ENCODE measurements around the gene KIAA0513.
A peak's percentile ranks its signal among the peaks of the same experiment; 100 is the strongest.

Gene KIAA0513

DNA sequence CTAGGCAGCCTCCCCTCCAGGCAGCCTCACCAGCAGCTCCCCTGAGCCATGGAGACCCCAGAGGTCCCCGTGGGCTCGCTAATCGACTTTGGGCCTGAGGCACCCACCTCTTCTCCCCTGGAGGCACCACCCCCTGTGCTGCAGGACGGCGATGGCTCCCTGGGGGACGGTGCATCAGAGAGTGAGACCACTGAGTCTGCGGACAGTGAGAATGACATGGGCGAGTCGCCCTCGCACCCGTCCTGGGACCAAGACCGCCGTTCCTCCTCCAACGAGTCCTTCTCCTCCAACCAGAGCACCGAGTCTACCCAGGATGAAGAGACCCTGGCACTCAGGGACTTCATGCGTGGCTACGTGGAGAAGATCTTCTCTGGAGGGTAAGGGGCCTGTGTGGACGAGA is 39.4 kb downstream of the KIAA0513 start:
- no peak for DNase-seq (ENCODE audit: extremely low read depth, low read depth)
- TF ChIP-seq, protein P1, sequence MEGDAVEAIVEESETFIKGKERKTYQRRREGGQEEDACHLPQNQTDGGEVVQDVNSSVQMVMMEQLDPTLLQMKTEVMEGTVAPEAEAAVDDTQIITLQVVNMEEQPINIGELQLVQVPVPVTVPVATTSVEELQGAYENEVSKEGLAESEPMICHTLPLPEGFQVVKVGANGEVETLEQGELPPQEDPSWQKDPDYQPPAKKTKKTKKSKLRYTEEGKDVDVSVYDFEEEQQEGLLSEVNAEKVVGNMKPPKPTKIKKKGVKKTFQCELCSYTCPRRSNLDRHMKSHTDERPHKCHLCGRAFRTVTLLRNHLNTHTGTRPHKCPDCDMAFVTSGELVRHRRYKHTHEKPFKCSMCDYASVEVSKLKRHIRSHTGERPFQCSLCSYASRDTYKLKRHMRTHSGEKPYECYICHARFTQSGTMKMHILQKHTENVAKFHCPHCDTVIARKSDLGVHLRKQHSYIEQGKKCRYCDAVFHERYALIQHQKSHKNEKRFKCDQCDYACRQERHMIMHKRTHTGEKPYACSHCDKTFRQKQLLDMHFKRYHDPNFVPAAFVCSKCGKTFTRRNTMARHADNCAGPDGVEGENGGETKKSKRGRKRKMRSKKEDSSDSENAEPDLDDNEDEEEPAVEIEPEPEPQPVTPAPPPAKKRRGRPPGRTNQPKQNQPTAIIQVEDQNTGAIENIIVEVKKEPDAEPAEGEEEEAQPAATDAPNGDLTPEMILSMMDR (IDR thresholded peaks at IDR 0.05; ENCODE audit: low read depth, low read length): no peak

DNA sequence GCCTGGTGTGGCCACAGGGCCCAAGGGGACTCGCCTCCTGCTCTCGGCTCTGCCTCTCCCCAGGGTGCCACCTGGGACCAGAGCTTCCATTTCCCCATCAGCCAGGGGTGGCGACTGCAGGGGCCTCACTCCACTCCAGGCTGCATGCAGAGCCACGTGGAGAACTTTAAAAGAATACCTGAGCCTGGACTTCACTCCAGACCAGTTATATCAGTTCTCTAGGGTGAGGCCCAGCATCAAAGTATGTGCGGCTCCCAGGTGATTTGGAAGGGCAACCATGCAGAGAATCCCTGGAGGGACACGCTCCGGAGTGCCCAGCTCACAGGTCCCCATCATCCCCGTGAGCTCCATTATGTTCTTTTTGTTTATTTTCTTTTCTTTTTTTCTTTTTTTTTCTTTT is 39.8 kb downstream of the KIAA0513 start:
- DNase-seq (ENCODE audit: extremely low read depth, low read depth): no peak
- TF ChIP-seq, protein P1 (IDR thresholded peaks at IDR 0.05; ENCODE audit: low read depth, low read length): no peak

DNA sequence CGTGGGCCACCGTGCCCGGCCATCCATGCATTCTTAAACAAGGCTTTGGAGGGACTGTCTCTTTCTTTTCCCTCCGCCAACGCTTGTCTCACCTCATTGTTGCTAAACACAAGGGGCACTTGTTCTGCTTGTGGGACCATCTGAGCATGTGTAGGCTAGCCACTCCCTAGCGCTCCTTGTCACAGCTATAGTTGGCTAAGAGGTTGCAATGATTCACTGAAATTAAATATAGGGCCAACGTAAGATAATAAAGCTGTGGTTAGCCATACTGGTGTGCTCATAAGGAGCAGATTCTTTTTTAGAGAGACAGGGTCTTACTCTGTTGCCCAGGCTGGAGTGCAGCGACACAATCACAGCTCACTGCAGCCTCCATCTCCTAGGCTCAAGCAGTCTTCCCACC is 41.2 kb downstream of the KIAA0513 start:
- DNase-seq (ENCODE audit: extremely low read depth, low read depth): no peak
- TF ChIP-seq, protein P1 (IDR thresholded peaks at IDR 0.05; ENCODE audit: low read depth, low read length): no peak

DNA sequence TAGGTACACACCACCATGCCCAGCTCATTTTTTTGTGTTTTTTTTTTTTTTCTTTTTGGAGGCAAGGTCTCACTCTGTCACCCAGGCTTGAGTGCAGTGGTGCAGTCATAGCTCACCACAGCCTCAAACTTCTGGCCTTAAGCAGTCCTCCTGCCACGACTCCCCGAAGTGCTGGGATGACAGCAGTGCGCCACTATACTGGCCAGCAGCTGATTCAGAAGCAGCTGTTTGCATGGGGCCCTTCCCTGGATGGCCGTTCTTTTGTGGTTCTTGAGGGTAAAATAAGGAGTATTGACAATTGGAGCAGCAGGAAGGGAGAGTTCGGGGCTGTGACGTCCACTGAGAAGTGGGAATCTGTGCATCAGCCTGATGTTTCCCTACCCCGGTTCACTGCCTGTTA is 41.6 kb downstream of the KIAA0513 start:
- DNase-seq (ENCODE audit: extremely low read depth, low read depth): no peak
- TF ChIP-seq, protein P1 (IDR thresholded peaks at IDR 0.05; ENCODE audit: low read depth, low read length): no peak

DNA sequence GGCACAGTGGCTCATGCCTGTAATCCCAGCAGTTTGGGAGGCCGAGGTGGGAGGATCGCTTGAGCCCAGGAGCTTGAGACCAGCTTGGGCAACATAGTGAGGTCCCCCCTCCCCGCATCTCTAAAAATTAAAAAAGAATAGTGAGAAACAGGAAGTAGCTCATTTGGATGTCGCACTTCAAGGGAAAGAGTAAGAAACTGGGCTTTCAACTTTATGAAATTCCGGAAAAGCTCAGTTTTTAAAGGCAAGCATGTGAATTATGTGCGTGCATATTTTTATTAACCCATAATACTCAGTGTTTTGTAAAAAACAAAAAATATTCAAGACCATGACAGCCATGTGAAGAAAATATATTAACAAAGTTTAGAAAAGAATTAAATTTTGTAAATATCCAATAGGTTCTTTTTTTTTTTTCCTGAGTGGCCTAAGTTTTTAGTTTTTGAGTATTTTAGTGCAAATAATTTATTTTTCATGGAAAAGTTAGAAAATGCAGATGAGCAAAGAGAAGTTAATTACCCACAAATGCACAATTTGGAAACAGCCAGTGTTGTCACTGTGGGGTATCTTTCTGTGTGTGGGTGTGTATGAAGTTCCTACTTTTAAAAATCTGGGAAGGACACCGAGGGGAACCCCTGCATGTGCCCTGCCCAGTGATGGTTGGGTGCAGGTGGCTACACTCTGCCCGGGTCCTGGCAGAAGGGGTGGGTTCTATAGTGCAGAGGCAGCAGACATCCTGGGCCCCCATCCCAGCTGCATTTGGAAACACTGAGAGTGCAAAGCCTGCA is 44.7 kb downstream of the KIAA0513 start:
- TF ChIP-seq, protein P1 (IDR thresholded peaks at IDR 0.05; ENCODE audit: low read depth, low read length): no peak
- no peak for DNase-seq (ENCODE audit: extremely low read depth, low read depth)

DNA sequence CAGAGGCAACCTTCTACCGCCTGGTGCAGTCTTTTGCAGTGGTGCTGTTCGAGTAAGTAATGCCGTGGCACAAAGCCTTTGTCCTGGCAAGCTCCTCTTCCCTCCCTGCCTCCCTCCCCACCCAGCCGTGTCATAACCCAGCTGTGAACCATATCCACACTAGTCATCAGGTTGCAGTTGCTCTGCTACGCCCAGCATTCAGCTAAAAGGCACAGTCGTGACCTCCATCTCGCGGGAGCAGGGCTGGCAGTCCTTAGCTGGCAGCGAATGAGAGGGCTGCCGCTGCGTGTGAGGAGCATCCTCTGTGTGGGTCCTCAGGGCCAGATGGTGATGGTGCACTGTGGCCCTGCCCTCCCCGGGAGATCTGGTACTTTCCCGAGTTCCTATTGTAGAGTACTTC is 45.4 kb downstream of the KIAA0513 start:
- peak; percentile 68 for DNase-seq (ENCODE audit: extremely low read depth, low read depth)
- TF ChIP-seq, protein P1 (IDR thresholded peaks at IDR 0.05; ENCODE audit: low read depth, low read length): no peak

DNA sequence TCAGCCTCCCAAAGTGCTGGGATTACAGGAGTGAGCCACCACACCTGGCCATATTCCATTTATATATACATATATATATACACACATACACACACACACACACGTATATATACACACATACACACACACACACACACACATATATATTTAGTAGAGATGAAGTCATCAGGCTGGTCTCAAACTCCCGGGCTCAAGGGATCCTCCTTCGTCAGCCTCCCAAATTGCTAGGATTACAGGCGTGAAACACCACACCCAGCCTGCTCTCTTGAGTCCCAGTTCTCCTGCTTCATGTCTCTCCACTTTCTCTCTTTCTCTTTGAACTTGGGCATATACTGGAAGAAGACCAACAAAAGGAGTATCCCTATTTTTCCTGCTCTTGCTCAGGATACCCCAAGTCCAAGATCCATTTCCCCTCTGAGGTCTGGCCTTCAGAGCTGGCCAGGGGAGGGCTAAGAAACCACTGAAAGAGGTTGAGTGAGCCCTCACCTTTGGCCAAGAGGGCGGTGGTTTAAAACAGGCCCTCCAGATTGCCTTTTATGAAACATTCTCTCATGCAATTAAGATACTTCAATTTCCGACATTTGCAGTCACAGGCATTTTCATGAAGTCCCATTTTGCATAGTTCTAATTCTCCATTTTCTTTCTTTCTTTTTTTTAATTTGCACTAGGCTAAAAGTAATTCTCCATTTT is 46.8 kb downstream of the KIAA0513 start:
- DNase-seq (ENCODE audit: extremely low read depth, low read depth): no peak
- TF ChIP-seq, protein P1 (IDR thresholded peaks at IDR 0.05; ENCODE audit: low read depth, low read length): no peak

Measured in AG09319 (cell line).